ENCODE measurements around the gene HIVEP3. TPM values are rescaled to one million over a fixed set of nuclear protein-coding genes. Genes with fewer than 3 reads are reported as not detected.

Gene HIVEP3
- polyA plus RNA-seq, 1 of the 3 experiments (the other 2 are of a cell fraction) = 6.4 TPM

GRCh38 chr1:41830726-41831125, 88.0 kb downstream of the HIVEP3 start:
- H3K9me3 ChIP-seq = no peaks in the 10 kb centered on the region
- no peaks in the 10 kb centered on the region for H3F3A ChIP-seq (replicated peaks; ENCODE audit: insufficient read depth)
- H4K20me1 ChIP-seq (ENCODE audit: insufficient read depth) = no peaks in the 10 kb centered on the region
- POLR2A ChIA-PET = no interaction called here
- CTCF ChIA-PET = interaction anchor here (1.3 kb wide), 1 partner anchor 18 kb away, joined by 4 read pairs; no protein-coding TSS in a partner anchor
- no peaks in the 10 kb centered on the region for H3K36me3 ChIP-seq (replicated peaks in 1 of 2; ENCODE audit: control insufficient read depth in 1 of 2, insufficient read depth in 2 of 2, low read length in 1 of 2)
- H3K9ac ChIP-seq = no peak overlapping the region
- H3K4me2 ChIP-seq = no peak overlapping the region
- 91% methylated on average over 3 of the region's 3 CpGs for WGBS (ENCODE audit: low lambda C conversion rate)
- H3K9me2 ChIP-seq = no peaks in the 10 kb centered on the region
- no peaks in the 10 kb centered on the region for H3K27me3 ChIP-seq (ENCODE audit: insufficient read depth)
- H2AFZ ChIP-seq (ENCODE audit: low read depth) = no peak overlapping the region
- no peak for DNase-seq
- no peak overlapping the region for H3K4me3 ChIP-seq (ENCODE audit: low read depth in 2 of 2, low read length in 1 of 2)
- H3K27ac ChIP-seq (ENCODE audit: low read depth in 2 of 2, low read length in 1 of 2) = no peak overlapping the region
- no peaks in the 10 kb centered on the region for H3K79me2 ChIP-seq (ENCODE audit: insufficient read depth)
- no peak for TF ChIP-seq RAD21 (IDR thresholded peaks at IDR 0.05; ENCODE audit: low read length)
- TF ChIP-seq FOXJ3 (CRISPR knock-in tag; IDR thresholded peaks at IDR 0.05) = no peak
- no peak for TF ChIP-seq RXRA (IDR thresholded peaks at IDR 0.05; ENCODE audit: borderline replicate concordance, low read depth)
- no peak for TF ChIP-seq CHD2 (IDR thresholded peaks at IDR 0.05; ENCODE audit: low read length, partially characterized antibody)
- no peak for TF ChIP-seq EP300 (IDR thresholded peaks at IDR 0.05; ENCODE audit: borderline replicate concordance in 1 of 2, low read depth in 1 of 2, low read length in 1 of 2)
- no peak for TF ChIP-seq CTCF (IDR thresholded peaks at IDR 0.05)
- no peak for TF ChIP-seq NFIC (IDR thresholded peaks at IDR 0.05; ENCODE audit: borderline replicate concordance)
- no peak for TF ChIP-seq EZH2phosphoT487 (IDR thresholded peaks at IDR 0.05; ENCODE audit: borderline replicate concordance, low read depth)
- no peak for TF ChIP-seq NRF1 (IDR thresholded peaks at IDR 0.05; ENCODE audit: low read depth, low read length)
- TF ChIP-seq RCOR1 (IDR thresholded peaks at IDR 0.05; ENCODE audit: low read length) = no peak
- TF ChIP-seq MAX (IDR thresholded peaks at IDR 0.05; ENCODE audit: low read depth) = no peak
- no peak for TF ChIP-seq PBX3 (IDR thresholded peaks at IDR 0.05)
- no peak for TF ChIP-seq TCF12 (IDR thresholded peaks at IDR 0.05)
- no peak for TF ChIP-seq FOXM1 (IDR thresholded peaks at IDR 0.05; ENCODE audit: low read depth)
- H3K4me1 ChIP-seq (ENCODE audit: control insufficient read depth in 1 of 2, insufficient read depth in 2 of 2, low read depth in 1 of 2, low read length in 1 of 2) = no peaks in the 10 kb centered on the region; a peak in 1 of 4 replicates

- H3K79me2 ChIP-seq (ENCODE audit: insufficient read depth) = no peaks in the 10 kb centered on the region
- no peak overlapping the region for H3K27ac ChIP-seq (ENCODE audit: low read depth in 2 of 2, low read length in 1 of 2)
- no peaks in the 10 kb centered on the region for H3F3A ChIP-seq (replicated peaks; ENCODE audit: insufficient read depth)
- H4K20me1 ChIP-seq (ENCODE audit: insufficient read depth) = no peaks in the 10 kb centered on the region
- H3K36me3 ChIP-seq (replicated peaks in 1 of 2; ENCODE audit: control insufficient read depth in 1 of 2, insufficient read depth in 2 of 2, low read length in 1 of 2) = no peaks in the 10 kb centered on the region
- 86% methylated on average over 3 of the region's 4 CpGs for WGBS (ENCODE audit: low lambda C conversion rate)
- ChIA-PET POLR2A (no interaction called here), CTCF (interaction anchor here (1.1 to 1.8 kb wide), 2 partner anchors 11 to 16 kb away, joined by 4 to 6 read pairs; no protein-coding TSS in a partner anchor)
- no peak for DNase-seq
- TF ChIP-seq ELF1 (IDR thresholded peaks at IDR 0.05) = no peak
- no peak for TF ChIP-seq CTCF (IDR thresholded peaks at IDR 0.05)
- TF ChIP-seq RAD21 (IDR thresholded peaks at IDR 0.05; ENCODE audit: low read length) = no peak
- TF ChIP-seq USF2 (IDR thresholded peaks at IDR 0.05; ENCODE audit: borderline replicate concordance, low read depth, low read length) = no peak
- no peak for TF ChIP-seq GABPA (IDR thresholded peaks at IDR 0.05; ENCODE audit: low read depth)
- TF ChIP-seq SIN3A (IDR thresholded peaks at IDR 0.05; ENCODE audit: borderline replicate concordance, low read depth, low read length) = no peak
- TF ChIP-seq CHD2 (IDR thresholded peaks at IDR 0.05; ENCODE audit: low read length, partially characterized antibody) = no peak
- no peaks in the 10 kb centered on the region for H3K9me2 ChIP-seq
- no peak overlapping the region for H3K4me2 ChIP-seq
- H2AFZ ChIP-seq (ENCODE audit: low read depth) = no peak overlapping the region
- no peak overlapping the region for H3K9ac ChIP-seq
- H3K27me3 ChIP-seq (ENCODE audit: insufficient read depth) = no peaks in the 10 kb centered on the region
- no peaks in the 10 kb centered on the region for H3K9me3 ChIP-seq
- H3K4me1 ChIP-seq (ENCODE audit: control insufficient read depth in 1 of 2, insufficient read depth in 2 of 2, low read depth in 1 of 2, low read length in 1 of 2) = no peaks in the 10 kb centered on the region; a peak in 1 of 4 replicates
- no peak overlapping the region for H3K4me3 ChIP-seq (ENCODE audit: low read depth in 2 of 2, low read length in 1 of 2)
Measured at GRCh38 chr1:41827991-41828570, 90.6 kb downstream of the HIVEP3 start.
